ENCODE results near the gene BANK1.

- TF ChIP-seq CTCF (IDR thresholded peaks at IDR 0.05) (no peak), POLR2AphosphoS5 (IDR thresholded peaks at IDR 0.05) (no peak), POLR2A (IDR thresholded peaks at IDR 0.05) (no peak)
Observed at GRCh38 chr4:102089850-102090621, 299.5 kb downstream of the BANK1 start.
